Activated CD4-positive, alpha-beta memory T cell treated with anti-CD3 and anti-CD28 coated beads, Interleukin-2, amount 10 ng/mL, durations not matched to agents 7 days and 5 days (primary cell): Measurements from ENCODE around the gene NETO2. TPM values are rescaled to one million over a fixed set of nuclear protein-coding genes. Genes with fewer than 3 reads are reported as not detected.
"Not testable (repeated sequence)": the region's sequence is repeated elsewhere in the genome, so short reads cannot be mapped to it uniquely, and the experiment has no call there.

Source experiments
- CTCF ChIA-PET: fragments of 350-600 bp; sonication (Branson Sonifier 250); formaldehyde crosslinking; loops from one replicate; lab custom pipeline; 2021; ENCODE audit warnings: antibody characterized with exemption, inconsistent platforms; lab: Charles Lee
- POLR2A ChIA-PET: fragments of 350-600 bp; sonication (Branson Sonifier 250); formaldehyde crosslinking; loops from one replicate; lab custom pipeline; 2021; ENCODE audit warnings: antibody characterized with exemption; lab: Charles Lee
- DNase-seq: peaks from one replicate; pipeline ENCODE4 v3.0.0-alpha.2; 2020
- H3K27ac Mint-ChIP-seq: one replicate; pipeline ENCODE4 v1.8.0; 2021; ENCODE audit warnings: mild to moderate bottlenecking, mixed read lengths
- H3K27me3 Mint-ChIP-seq: one replicate; pipeline ENCODE4 v1.8.0; 2021; ENCODE audit warnings: mixed read lengths
- H3K36me3 Mint-ChIP-seq: one replicate; pipeline ENCODE4 v1.8.0; 2021; ENCODE audit warnings: low read depth, mixed read lengths
- H3K4me1 Mint-ChIP-seq: one replicate; pipeline ENCODE4 v1.8.0; 2021; ENCODE audit warnings: mixed read lengths
- H3K4me3 Mint-ChIP-seq: one replicate; pipeline ENCODE4 v1.8.0; 2021; ENCODE audit warnings: mild to moderate bottlenecking, mixed read lengths
- H3K9me3 Mint-ChIP-seq: one replicate; pipeline ENCODE4 v1.8.0; 2021; ENCODE audit warnings: mixed read lengths
- total RNA-seq, 2 experiments: library from RNA; stranded (reverse); gene quantifications; one replicate each; pipeline ENCODE4 v1.2.3, GENCODE V29; 2021

Gene NETO2
- total RNA-seq, 2 experiments from 2014 or later: 10.4 to 13.5 TPM

DNA sequence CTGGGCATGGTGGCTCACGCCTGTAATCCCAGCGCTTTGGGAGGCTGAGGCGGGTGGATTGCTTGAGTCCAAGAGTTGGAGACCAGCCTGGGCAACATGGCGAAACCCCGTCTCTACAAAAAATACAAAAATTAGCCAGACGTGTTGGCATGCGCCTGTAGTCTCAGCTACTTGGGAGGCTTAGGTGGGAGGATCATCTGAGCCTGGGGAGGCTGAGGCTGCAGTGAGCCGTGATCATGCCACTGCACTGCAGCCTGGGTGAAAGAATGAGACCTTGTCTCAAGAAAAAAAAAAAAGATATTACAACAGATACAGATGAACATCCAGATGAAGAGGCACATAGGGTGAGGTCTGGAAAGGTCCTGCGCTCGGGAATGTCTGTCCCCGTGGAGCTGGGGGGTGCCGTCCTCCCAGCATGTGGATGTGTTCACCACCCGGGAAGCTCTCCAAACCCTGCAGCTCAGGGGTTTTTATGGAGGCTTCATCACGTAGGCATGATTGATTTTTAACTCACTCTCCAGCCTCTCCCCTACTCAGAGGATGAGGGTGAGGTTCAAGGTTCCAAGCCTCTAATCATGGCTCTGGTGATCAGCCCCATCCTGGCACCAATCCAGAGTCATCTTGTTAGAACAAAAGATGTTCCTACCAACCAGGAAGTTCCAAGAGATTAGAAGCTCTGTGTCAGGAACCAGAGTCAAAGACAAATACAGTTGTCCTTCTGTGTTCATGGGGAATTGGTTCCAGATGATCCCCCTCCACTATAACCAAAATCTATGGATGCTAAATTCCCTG is 85.3 kb downstream of the NETO2 start:
- no peak overlapping the region for H3K4me3 Mint-ChIP-seq
- POLR2A ChIA-PET: no interaction called here
- H3K4me1 Mint-ChIP-seq: no peaks in the 10 kb centered on the region
- CTCF ChIA-PET: no interaction called here
- no peaks in the 10 kb centered on the region for H3K27me3 Mint-ChIP-seq
- H3K9me3 Mint-ChIP-seq: no peaks in the 10 kb centered on the region
- no peaks in the 10 kb centered on the region for H3K36me3 Mint-ChIP-seq
- H3K27ac Mint-ChIP-seq: no peak overlapping the region
- no peak for DNase-seq

DNA sequence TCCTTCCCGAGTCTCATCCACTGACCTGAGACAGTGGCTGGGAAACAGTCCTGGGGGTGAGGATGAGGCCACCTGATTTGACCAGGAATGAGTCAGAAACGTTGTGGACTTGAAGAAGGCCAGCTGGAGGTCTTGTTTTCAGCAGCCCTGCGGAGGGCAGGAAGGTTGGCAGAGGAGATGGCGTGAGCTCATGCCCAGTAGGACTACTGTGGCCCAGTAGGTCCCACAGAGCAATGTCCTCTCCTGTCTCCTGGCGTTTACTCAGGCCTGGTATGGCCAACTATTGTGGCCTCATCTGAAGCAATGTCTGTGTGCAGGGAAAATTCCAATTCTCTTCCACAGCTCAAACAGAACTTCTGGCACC is 86.1 kb downstream of the NETO2 start:
- H3K27ac Mint-ChIP-seq: no peak overlapping the region
- no peaks in the 10 kb centered on the region for H3K4me1 Mint-ChIP-seq
- H3K36me3 Mint-ChIP-seq: no peaks in the 10 kb centered on the region
- no peak for DNase-seq
- no peak overlapping the region for H3K4me3 Mint-ChIP-seq
- no peaks in the 10 kb centered on the region for H3K9me3 Mint-ChIP-seq
- POLR2A ChIA-PET: no interaction called here
- CTCF ChIA-PET: no interaction called here
- H3K27me3 Mint-ChIP-seq: no peaks in the 10 kb centered on the region

DNA sequence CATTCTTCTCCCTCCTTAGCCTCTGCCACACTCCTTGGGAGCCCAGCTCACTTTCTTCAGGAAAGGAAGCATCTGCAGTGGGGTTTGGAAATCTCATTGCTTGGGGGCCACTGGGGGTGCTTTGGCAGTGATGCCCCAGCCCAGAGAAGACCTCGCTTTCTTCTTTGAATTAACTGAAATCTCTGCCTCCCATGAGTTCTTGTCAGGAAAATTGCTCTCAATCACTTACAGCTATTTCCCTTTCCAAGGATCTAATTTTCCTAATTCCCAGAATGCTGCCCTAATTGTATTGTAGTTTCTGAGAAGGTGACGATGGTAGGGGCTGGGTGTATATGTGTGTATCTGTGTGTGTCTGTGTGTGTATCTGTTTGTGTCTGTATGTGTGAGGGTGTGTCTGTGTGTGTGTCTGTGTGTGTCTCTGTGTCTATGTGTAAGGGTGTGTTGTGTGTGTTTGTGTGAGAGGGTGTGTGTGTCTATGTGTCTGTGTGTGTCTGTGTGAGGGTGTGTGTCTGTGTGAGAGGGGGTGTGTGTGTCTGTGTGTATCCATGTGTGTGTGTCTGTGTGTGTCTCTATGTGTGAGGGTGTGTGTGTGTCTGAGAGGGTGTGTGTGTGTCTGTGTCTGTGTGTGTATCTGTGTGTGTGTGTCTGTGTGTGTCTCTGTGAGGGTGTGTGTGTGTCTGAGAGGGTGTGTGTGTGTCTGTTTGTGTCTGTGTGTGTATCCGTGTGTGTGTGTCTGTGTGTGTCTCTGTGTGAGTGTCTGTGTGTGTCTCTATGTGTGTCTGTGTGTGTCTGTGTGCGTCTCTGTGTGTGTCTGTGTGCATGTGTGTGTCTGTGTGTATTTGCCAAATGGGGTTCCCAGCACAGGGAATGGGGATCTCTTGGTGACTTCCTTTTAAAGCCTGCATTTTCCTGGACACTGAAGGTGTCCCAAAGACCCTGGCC is 86.8 kb downstream of the NETO2 start:
- DNase-seq: no peak
- ChIA-PET CTCF (no interaction called here), POLR2A (no interaction called here)
- no peaks in the 10 kb centered on the region for H3K4me1 Mint-ChIP-seq
- H3K27ac Mint-ChIP-seq: no peak overlapping the region
- no peaks in the 10 kb centered on the region for H3K27me3 Mint-ChIP-seq
- no peak overlapping the region for H3K4me3 Mint-ChIP-seq
- no peaks in the 10 kb centered on the region for H3K36me3 Mint-ChIP-seq
- no peaks in the 10 kb centered on the region for H3K9me3 Mint-ChIP-seq

DNA sequence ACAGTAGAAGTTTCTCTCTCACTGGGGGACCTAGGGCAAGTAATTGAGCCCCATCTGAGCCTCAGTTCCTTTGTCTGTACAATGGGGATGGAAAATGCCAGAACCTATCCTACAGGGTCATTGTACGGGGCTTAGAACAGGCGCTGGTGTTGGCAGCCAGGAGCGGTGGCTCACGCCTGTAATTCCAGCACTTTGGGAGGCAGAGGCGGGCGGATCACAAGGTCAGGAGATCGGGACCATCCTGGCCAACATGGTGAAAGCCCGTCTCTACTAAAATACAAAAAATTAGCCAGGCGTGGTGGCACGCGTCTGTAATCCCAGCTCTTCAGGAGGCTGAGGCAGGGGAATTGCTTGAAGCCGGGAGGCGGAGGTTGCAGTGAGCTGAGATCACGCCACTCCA is 87.7 kb downstream of the NETO2 start:
- H3K36me3 Mint-ChIP-seq, H3K27me3 Mint-ChIP-seq, H3K4me3 Mint-ChIP-seq, H3K4me1 Mint-ChIP-seq, CTCF ChIA-PET, H3K9me3 Mint-ChIP-seq, POLR2A ChIA-PET, H3K27ac Mint-ChIP-seq, DNase-seq: not testable (repeated sequence)

DNA sequence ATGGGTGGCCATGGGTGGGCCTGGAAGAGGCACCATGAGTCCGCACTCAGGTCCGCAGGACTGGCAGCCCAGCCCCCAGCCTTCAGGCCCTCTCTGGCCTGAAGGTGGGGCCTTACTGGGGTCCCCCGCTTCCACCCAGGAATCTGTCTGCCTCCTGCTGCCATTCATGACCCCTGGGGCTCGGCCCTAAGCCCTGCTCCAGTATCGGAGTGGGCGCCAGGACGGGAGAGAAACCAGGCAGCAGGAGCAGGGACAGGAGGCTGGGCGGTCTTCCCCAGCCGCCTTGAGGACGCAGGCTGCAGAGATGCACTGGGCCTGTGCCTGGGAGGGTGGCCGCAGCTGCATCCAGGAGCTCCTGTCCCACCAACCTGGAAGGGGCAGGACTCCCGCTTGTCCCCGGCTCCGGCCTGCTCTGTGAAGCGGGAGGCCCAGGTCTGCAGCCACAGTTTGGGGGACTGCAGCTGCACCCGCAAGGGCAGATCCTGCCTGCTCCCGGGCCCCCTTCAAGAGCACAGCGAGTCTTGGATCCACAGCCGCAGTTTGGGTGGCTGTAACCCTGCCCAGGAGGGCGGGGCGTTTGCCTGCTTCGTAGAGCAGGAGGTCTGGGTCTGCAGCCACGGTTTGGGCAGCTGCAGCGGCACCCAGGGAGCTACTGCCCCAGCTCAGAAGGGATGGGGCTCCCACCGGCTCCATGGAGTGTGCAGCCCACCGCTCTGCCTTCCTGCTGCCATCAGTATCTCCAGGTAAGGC is 88.4 kb downstream of the NETO2 start:
- Mint-ChIP-seq H3K27ac (no peak overlapping the region), H3K4me3 (no peak overlapping the region), H3K36me3 (no peaks in the 10 kb centered on the region), H3K4me1 (no peaks in the 10 kb centered on the region), H3K27me3 (no peaks in the 10 kb centered on the region), H3K9me3 (no peaks in the 10 kb centered on the region)
- POLR2A ChIA-PET: no interaction called here
- DNase-seq: no peak
- CTCF ChIA-PET: interaction anchor here (1.6 kb wide), 1 partner anchor 17 kb away, joined by 3 read pairs; no protein-coding TSS in a partner anchor

DNA sequence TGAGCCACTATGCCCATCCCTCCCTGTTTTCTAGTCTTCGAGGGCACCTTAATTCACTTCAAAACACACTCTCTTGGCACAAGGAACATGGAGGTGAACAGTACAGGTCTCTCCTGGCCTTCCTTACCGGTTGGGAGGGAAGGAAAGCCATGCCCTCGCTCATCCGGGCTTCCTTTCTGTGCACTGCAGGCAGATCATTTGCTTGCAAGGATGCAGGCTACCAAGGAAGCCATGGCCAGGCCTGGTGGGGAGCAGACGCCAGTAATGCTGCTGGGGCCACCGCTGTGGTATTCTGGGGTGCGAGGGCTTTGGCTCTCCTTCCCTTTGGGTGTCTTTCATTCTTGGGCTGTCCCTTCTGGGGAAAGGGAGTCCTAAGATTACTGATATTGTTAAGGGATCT is 89.4 kb downstream of the NETO2 start:
- DNase-seq: no peak
- no peaks in the 10 kb centered on the region for H3K36me3 Mint-ChIP-seq
- POLR2A ChIA-PET: no interaction called here
- no peaks in the 10 kb centered on the region for H3K9me3 Mint-ChIP-seq
- H3K27me3 Mint-ChIP-seq: no peaks in the 10 kb centered on the region
- CTCF ChIA-PET: interaction anchor here (1.6 kb wide), 1 partner anchor 16 kb away, joined by 3 read pairs; no protein-coding TSS in a partner anchor
- no peak overlapping the region for H3K4me3 Mint-ChIP-seq
- no peaks in the 10 kb centered on the region for H3K4me1 Mint-ChIP-seq
- H3K27ac Mint-ChIP-seq: no peak overlapping the region

DNA sequence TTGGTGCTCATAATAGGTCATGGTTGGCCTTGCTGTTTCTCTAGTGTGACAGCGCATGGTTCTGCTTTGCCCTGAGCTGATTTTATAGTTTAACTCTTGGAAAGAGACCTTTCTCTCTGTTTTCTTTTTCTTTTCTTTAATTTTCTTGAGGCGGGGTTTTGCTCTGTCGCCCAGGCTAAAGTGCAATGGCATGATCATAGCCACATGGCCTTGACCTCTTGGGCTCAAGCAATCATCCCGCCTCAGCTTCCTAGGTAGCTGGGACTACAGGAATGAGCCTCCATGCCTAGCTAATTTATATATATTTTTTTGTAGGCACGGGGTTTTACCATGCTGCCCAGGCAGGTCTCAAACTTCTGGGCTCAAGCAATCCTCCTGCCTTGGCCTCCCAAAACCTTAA is 89.8 kb downstream of the NETO2 start:
- no peak overlapping the region for H3K4me3 Mint-ChIP-seq
- ChIA-PET CTCF (no interaction called here), POLR2A (no interaction called here)
- no peaks in the 10 kb centered on the region for H3K36me3 Mint-ChIP-seq
- H3K9me3 Mint-ChIP-seq: no peaks in the 10 kb centered on the region
- DNase-seq: no peak
- H3K27me3 Mint-ChIP-seq: no peaks in the 10 kb centered on the region
- H3K27ac Mint-ChIP-seq: no peak overlapping the region
- H3K4me1 Mint-ChIP-seq: no peaks in the 10 kb centered on the region

DNA sequence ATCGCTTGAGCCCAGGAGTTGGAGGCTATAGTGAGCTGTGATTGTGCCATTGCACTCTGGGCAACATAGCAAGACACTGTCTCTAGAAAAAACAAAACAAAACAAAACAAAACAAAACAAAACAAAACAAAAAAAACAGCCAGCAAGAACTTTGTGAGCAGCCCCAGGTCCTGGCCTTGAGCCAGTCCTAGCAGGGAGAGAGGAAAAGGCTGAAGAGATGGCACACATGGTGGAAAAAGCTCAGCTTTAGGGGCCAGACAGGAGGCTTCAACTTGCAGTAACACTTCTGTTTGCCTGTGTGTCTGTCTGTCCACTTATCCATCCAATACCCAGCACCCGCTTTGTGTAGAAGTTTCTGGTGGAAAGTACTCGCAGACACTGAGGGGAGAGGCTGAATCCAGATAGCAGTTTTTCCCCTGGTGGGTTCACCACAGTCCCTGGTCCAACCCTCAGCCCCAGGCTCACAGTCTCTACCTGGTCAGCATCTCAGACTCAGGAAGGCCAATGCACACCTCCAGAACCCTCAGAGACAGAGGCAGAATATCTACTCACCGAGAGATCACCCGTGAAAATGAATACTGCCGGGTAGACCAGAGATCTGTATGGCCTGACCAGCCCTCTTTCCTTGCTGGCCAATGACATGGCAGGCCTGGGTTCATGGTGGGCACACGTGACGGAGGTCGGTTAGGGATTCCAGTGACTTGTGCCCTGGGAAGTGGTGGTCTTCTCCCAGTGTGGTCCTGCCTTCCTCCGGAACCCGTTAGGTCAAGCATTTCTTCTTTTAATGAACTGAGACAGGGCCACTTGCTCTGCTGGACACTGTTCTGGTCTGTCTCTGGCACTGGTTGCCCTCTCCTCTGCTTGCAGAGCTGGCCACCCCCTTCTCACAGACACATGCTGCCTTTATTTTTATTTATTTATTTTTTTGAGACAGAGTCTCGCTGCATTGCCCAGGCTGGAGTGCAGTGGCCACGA is 90.8 kb downstream of the NETO2 start:
- no peak overlapping the region for H3K27ac Mint-ChIP-seq
- DNase-seq: no peak
- no peaks in the 10 kb centered on the region for H3K4me1 Mint-ChIP-seq
- ChIA-PET CTCF (interaction anchor here (0.8 kb wide), 1 partner anchor 88 kb away, joined by 3 read pairs; no protein-coding TSS in a partner anchor), POLR2A (no interaction called here)
- H3K36me3 Mint-ChIP-seq: no peaks in the 10 kb centered on the region
- no peaks in the 10 kb centered on the region for H3K27me3 Mint-ChIP-seq
- H3K9me3 Mint-ChIP-seq: no peaks in the 10 kb centered on the region
- no peak overlapping the region for H3K4me3 Mint-ChIP-seq

DNA sequence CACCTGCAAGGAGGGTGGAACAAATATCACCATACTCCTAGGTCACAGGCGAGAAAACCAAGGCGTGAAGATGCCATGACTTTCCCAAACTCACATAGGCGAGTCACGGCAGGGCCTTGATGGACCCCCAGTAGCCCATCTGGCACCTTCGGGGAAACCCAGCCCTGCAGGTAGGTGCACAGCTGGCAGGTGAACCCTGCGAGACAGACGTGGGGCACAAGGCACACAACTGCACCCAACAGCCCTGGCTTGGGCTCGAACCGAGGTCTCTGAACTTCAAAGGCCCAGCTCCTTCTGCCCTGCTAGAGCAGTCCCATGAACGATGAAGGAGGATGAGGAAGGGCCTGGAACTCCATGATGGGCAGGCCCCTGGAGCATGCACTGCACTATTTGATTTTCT is 92.7 kb downstream of the NETO2 start:
- no peaks in the 10 kb centered on the region for H3K9me3 Mint-ChIP-seq
- H3K36me3 Mint-ChIP-seq: no peaks in the 10 kb centered on the region
- POLR2A ChIA-PET: no interaction called here
- H3K4me1 Mint-ChIP-seq: peaks cover 2% of the 10 kb centered on the region
- no peak for DNase-seq
- H3K4me3 Mint-ChIP-seq: no peak overlapping the region
- no peak overlapping the region for H3K27ac Mint-ChIP-seq
- CTCF ChIA-PET: interaction anchor here (1.2 to 1.3 kb wide), 3 partner anchors 10 to 91 kb away, joined by 3 to 4 read pairs (median 3); no protein-coding TSS in a partner anchor
- no peaks in the 10 kb centered on the region for H3K27me3 Mint-ChIP-seq

DNA sequence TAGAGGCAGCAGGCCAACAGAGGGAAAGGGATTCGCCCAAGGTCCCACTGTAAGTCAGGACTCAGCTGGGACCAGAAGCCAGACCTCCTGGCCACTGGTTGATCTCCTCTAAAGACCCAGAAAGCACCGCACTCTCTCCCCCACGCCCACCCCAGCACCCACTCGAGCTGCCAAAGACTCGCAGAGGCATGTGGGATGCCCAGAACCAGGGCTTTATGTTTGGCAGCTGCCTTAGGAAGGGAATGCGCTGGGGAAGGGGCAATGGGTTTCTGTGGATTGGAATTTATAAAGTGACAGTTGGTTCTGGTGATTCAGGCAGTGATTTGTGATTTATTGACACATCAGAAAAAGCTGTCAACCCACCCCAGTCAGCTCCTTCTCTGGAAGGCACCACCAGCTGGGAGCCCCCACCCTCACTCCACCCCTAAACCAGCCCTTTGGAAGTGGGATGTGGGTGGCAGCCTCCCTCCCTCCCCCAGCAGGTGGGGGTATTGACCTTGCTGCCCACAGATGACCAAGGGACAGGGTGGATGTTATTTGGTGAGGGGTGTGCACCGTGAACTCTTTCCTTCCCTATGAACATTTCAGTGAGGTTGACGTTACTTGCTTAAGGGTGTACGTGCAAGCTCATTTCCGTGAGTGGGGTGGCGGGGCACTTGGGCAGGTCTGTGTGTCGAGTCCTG is 93.7 kb downstream of the NETO2 start:
- H3K27ac Mint-ChIP-seq: no peak overlapping the region
- CTCF ChIA-PET: interaction anchor here (1.2 to 1.6 kb wide), 3 partner anchors 9 to 92 kb away, joined by 3 to 5 read pairs (median 3); no protein-coding TSS in a partner anchor
- POLR2A ChIA-PET: no interaction called here
- peaks cover 12% of the 10 kb centered on the region for H3K4me1 Mint-ChIP-seq
- no peak overlapping the region for H3K4me3 Mint-ChIP-seq
- DNase-seq: no peak
- no peaks in the 10 kb centered on the region for H3K9me3 Mint-ChIP-seq
- H3K27me3 Mint-ChIP-seq: no peaks in the 10 kb centered on the region
- H3K36me3 Mint-ChIP-seq: no peaks in the 10 kb centered on the region

DNA sequence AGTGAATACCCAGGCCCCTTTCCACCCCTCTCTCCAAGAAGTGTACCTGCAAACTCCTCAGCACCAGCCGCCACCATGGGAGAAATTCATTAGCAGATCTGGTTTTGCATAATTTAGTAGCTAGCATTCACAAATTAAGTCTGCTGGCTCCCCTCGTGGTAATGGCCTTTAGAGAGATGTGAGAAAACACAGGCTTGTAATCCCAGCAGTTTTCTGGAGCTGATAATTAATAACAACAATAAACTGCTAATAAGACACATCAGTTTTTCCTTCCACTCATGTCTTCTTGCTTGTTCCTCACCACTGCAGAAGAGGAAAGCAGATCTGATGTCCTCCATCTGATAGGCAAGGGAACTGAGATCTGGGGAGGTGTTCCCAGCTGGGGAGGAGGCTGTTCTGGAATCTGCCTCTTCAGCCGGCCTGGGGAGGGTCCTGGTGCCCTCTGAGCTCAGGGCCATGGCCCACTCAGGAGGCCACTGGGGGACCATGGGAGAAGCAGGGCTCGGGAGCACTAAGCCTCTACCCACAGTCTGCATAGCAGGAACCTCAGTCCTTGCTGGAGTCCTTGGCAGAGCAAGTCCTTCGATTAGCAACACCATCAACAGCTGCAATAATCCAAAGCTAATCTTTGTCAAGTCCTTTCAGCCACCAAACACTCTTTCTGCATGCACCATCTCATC is 96.1 kb downstream of the NETO2 start:
- CTCF ChIA-PET: interaction anchor here (0.8 to 1.1 kb wide), 2 partner anchors 10 to 94 kb away, joined by 4 to 10 read pairs; no protein-coding TSS in a partner anchor
- no peak overlapping the region for H3K27ac Mint-ChIP-seq
- DNase-seq: no peak

More for the DNA sequence above, 96.1 kb downstream of the NETO2 start:
- Mint-ChIP-seq H3K9me3 (no peaks in the 10 kb centered on the region), H3K4me1 (peaks cover 18% of the 10 kb centered on the region), H3K4me3 (no peak overlapping the region), H3K27me3 (no peaks in the 10 kb centered on the region), H3K36me3 (no peaks in the 10 kb centered on the region)
- POLR2A ChIA-PET: no interaction called here
